Measurements from ENCODE around the gene TNFRSF18. TPM values are rescaled to one million over a fixed set of nuclear protein-coding genes. Genes with fewer than 3 reads are reported as not detected.

The TNFRSF18 gene
- total RNA-seq, 2 donors from 2014 or later = 0.95 to 1.7 TPM

- Mint-ChIP-seq H3K27ac (no peak overlapping the region), H3K9me3 (peaks cover 6% of the 10 kb centered on the region), H3K27me3 (ENCODE audit: insufficient read depth) (no peaks in the 10 kb centered on the region), H3K4me1 (peaks cover 8% of the 10 kb centered on the region), H3K4me3 (no peak overlapping the region), H3K36me3 (ENCODE audit: low read depth) (peaks cover 14% of the 10 kb centered on the region)
- H3K27ac ChIP-seq (ENCODE audit: low read depth, low read length) = no peak overlapping the region
- 96 to 98% methylated on average over 11 to 22 of the region's 22 CpGs for WGBS, 2 experiments (ENCODE audit: insufficient coverage in 1 of 2, insufficient read length in 1 of 2)
- H3K4me1 ChIP-seq (ENCODE audit: control insufficient read depth, insufficient read depth, low read length) = no peaks in the 10 kb centered on the region
- no peaks in the 10 kb centered on the region for H3K9me3 ChIP-seq (ENCODE audit: control insufficient read depth, low read length)
- no peaks in the 10 kb centered on the region for H3K27me3 ChIP-seq (ENCODE audit: control insufficient read depth, insufficient read depth, low read length, poor library complexity, severe bottlenecking)
- no peak overlapping the region for H3K9ac ChIP-seq (ENCODE audit: extremely low read depth, low read length, poor library complexity, severe bottlenecking)
- H3K4me3 ChIP-seq (ENCODE audit: low read length) = no peak overlapping the region
- no peak for TF ChIP-seq CTCF (conservative IDR thresholded peaks at IDR 0.05)
- H3K36me3 ChIP-seq (ENCODE audit: control insufficient read depth, insufficient read depth, low read length) = peaks cover 3% of the 10 kb centered on the region
- DNase-seq = no peak
These were observed 29.9 kb upstream of the TNFRSF18 start for GRCh38 chr1:1236176-1236763.

GRCh38 chr1:1235016-1235744 is 28.8 kb upstream of the TNFRSF18 start:
- no peak overlapping the region for H3K27ac ChIP-seq (ENCODE audit: low read depth, low read length)
- H3K9ac ChIP-seq (ENCODE audit: extremely low read depth, low read length, poor library complexity, severe bottlenecking) = no peak overlapping the region
- no peaks in the 10 kb centered on the region for H3K27me3 Mint-ChIP-seq (ENCODE audit: insufficient read depth)
- H3K27me3 ChIP-seq (ENCODE audit: control insufficient read depth, insufficient read depth, low read length, poor library complexity, severe bottlenecking) = no peaks in the 10 kb centered on the region
- 91 to 95% methylated on average over 21 to 27 of the region's 27 CpGs for WGBS, 2 experiments (ENCODE audit: insufficient coverage in 1 of 2, insufficient read length in 1 of 2)
- no peak overlapping the region for H3K4me3 Mint-ChIP-seq
- H3K36me3 Mint-ChIP-seq (ENCODE audit: low read depth) = peaks cover 14% of the 10 kb centered on the region
- no peak overlapping the region for H3K4me3 ChIP-seq (ENCODE audit: low read length)
- peaks cover 8% of the 10 kb centered on the region for H3K4me1 Mint-ChIP-seq
- H3K4me1 ChIP-seq (ENCODE audit: control insufficient read depth, insufficient read depth, low read length) = no peaks in the 10 kb centered on the region
- H3K9me3 Mint-ChIP-seq = peaks cover 6% of the 10 kb centered on the region
- no peak for TF ChIP-seq CTCF (conservative IDR thresholded peaks at IDR 0.05)
- no peak overlapping the region for H3K27ac Mint-ChIP-seq
- H3K36me3 ChIP-seq (ENCODE audit: control insufficient read depth, insufficient read depth, low read length) = peaks cover 3% of the 10 kb centered on the region
- H3K9me3 ChIP-seq (ENCODE audit: control insufficient read depth, low read length) = no peaks in the 10 kb centered on the region
- DNase-seq = no peak

- H3K36me3 ChIP-seq (ENCODE audit: control insufficient read depth, insufficient read depth, low read length) = peaks cover 7% of the 10 kb centered on the region
- H3K9me3 ChIP-seq (ENCODE audit: control insufficient read depth, low read length) = no peaks in the 10 kb centered on the region
- DNase-seq = no peak
- Mint-ChIP-seq H3K27me3 (ENCODE audit: insufficient read depth) (no peaks in the 10 kb centered on the region), H3K4me3 (peak overlapping the region; percentile 37), H3K27ac (no peak overlapping the region), H3K4me1 (peaks cover 8% of the 10 kb centered on the region), H3K36me3 (ENCODE audit: low read depth) (peaks cover 21% of the 10 kb centered on the region), H3K9me3 (peaks cover 6% of the 10 kb centered on the region)
- H3K27ac ChIP-seq (ENCODE audit: low read depth, low read length) = no peak overlapping the region
- H3K27me3 ChIP-seq (ENCODE audit: control insufficient read depth, insufficient read depth, low read length, poor library complexity, severe bottlenecking) = no peaks in the 10 kb centered on the region
- H3K4me1 ChIP-seq (ENCODE audit: control insufficient read depth, insufficient read depth, low read length) = no peaks in the 10 kb centered on the region
- no peak for TF ChIP-seq CTCF (conservative IDR thresholded peaks at IDR 0.05)
- H3K9ac ChIP-seq (ENCODE audit: extremely low read depth, low read length, poor library complexity, severe bottlenecking) = no peak overlapping the region
- H3K4me3 ChIP-seq (ENCODE audit: low read length) = peak overlapping the region; percentile 64
- WGBS, 2 experiments (ENCODE audit: insufficient coverage in 1 of 2, insufficient read length in 1 of 2) = 95 to 98% methylated on average over 25 to 28 of the region's 28 CpGs
These were observed 27.9 kb upstream of the TNFRSF18 start for GRCh38 chr1:1234180-1234808.
